WTC11 (cell line): ENCODE measurements around the gene TCF12.

Source experiments
- AFF4 ChIP-seq: sonication (generic); formaldehyde crosslinking; IDR thresholded peaks from 2 replicates; pipeline ENCODE4 v1.8.1; 2023; ENCODE audit warnings: mild to moderate bottlenecking, missing genetic modification reagents, borderline replicate concordance
- CREB1 ChIP-seq: sonication (generic); formaldehyde crosslinking; IDR thresholded peaks from 2 replicates; pipeline ENCODE4 v1.8.0; 2023; ENCODE audit warnings: mild to moderate bottlenecking, missing genetic modification reagents
- CTCF ChIP-seq: fragments of 200-600 bp; IDR thresholded peaks from 2 replicates; pipeline ENCODE4 v1.8.0; 2022; ENCODE audit warnings: antibody characterized with exemption
- IRF1 ChIP-seq: sonication (generic); formaldehyde crosslinking; IDR thresholded peaks from 2 replicates; pipeline ENCODE4 v1.8.0; 2023; ENCODE audit warnings: missing genetic modification reagents
- RELA ChIP-seq: sonication (generic); formaldehyde crosslinking; IDR thresholded peaks from 2 replicates; pipeline ENCODE4 v1.8.1; 2022; ENCODE audit warnings: missing genetic modification reagents, mild to moderate bottlenecking, borderline replicate concordance

- TF ChIP-seq CTCF (no peak), IRF1 (CRISPR knock-in tag) (no peak), AFF4 (CRISPR knock-in tag) (no peak), CREB1 (CRISPR knock-in tag) (no peak), RELA (CRISPR knock-in tag) (no peak)
Observed at GRCh38 chr15:57130956-57131355, 212.5 kb downstream of the TCF12 start.
